ENCODE measurements around the gene ZSCAN26.
"Not testable (repeated sequence)": the region's sequence is repeated elsewhere in the genome, so short reads cannot be mapped to it uniquely, and the experiment has no call there.

ZSCAN26 gene

GRCh38 chr6:28281288-28282064 lies 14.5 kb downstream of the ZSCAN26 start, which contains the start of gene PGBD1:
PGBD1 (plus strand) TSS chr6:28281572; CDS start chr6:28283814, 2,242 bp downstream.
- peak; percentile 70 to 73 for DNase-seq
- Mint-ChIP-seq H3K27me3 (peaks cover 13% of the 10 kb centered on the region), H3K4me1 (peaks cover 16% of the 10 kb centered on the region), H3K4me3 (peak within 1 kb of the TSS; percentile 86 to 91), H3K9me3 (no peaks in the 10 kb centered on the region), H3K27ac (peak within 1 kb of the TSS in 1 of 2 donors; percentile 73)
- ATAC-seq = peak; percentile 97

DNA sequence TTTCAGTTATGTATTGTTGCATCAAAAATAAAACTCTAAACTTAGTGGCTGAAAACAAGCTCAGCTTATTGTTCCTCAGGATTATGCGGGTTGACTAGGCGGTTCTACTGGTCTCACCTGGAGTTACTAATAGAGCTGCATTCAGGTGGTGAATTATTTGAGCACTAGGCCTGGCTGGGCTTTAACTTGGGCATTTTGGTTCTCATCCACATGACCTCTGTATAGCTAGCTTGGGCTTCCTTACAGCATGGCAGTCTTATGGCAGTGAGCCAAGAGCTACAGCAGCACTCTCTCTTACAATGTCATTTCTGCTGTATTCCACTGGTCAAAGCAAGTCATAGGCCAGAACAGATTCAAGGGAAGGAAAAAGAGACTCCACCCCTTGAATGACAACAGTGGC lies 16.0 kb downstream of the ZSCAN26 start:
- ATAC-seq (no peak), DNase-seq (no peak)
- H3K4me1 Mint-ChIP-seq = peaks cover 16% of the 10 kb centered on the region
- H3K4me3 Mint-ChIP-seq = no peak overlapping the region
- no peaks in the 10 kb centered on the region for H3K9me3 Mint-ChIP-seq
- no peak overlapping the region for H3K27ac Mint-ChIP-seq
- peaks cover 13% of the 10 kb centered on the region for H3K27me3 Mint-ChIP-seq

DNA sequence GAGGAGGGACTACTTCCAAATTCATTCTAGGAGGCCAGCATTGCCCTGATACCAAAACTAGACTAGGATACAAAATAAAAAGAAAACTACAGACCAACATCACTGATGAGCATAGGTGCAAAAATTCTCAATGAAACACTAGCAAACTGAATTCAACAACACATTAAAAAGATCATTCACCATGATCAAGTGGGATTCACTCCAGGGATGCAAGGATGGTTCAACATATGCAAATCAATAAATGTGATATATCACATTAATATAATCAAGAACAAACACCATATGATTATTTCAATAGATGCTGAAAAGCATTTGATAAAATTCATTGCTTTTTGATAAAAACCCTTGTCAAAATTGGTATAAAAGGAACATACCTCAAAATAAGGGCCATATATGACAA lies 24.6 kb downstream of the ZSCAN26 start:
- Mint-ChIP-seq H3K4me1 (no peaks in the 10 kb centered on the region), H3K9me3 (no peaks in the 10 kb centered on the region), H3K27me3 (no peaks in the 10 kb centered on the region), H3K27ac (no peak overlapping the region), H3K4me3 (no peak overlapping the region)
- no peak for DNase-seq
- ATAC-seq = no peak

DNA sequence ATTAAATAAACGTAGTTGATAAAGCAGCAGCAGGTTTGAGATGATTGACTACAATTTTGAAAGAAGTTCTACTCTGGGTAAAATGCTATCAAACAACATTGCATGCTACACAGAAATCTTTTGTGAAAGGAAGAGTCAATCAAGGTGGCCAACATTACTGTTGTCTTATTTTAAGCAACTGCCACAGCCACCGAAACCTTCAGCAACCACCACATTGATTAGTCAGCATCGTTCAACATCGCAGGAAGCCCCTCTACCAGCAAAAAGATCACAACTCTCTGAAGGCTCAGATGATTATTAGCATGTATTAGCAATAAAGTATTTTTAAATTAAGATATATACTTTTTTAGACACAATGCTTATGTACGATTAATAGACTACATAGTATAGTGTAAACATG lies 28.4 kb downstream of the ZSCAN26 start:
- ATAC-seq (no peak), DNase-seq (no peak)
- H3K27ac Mint-ChIP-seq = no peak overlapping the region
- H3K4me3 Mint-ChIP-seq = no peak overlapping the region
- no peaks in the 10 kb centered on the region for H3K4me1 Mint-ChIP-seq
- no peaks in the 10 kb centered on the region for H3K27me3 Mint-ChIP-seq
- H3K9me3 Mint-ChIP-seq = no peaks in the 10 kb centered on the region

- no peaks in the 10 kb centered on the region for H3K9me3 Mint-ChIP-seq
- H3K27ac Mint-ChIP-seq = no peak overlapping the region
- H3K4me1 Mint-ChIP-seq = no peaks in the 10 kb centered on the region
These were observed 29.6 kb downstream of the ZSCAN26 start for GRCh38 chr6:28296520-28297060.

GRCh38 chr6:28303570-28303969 lies 36.6 kb downstream of the ZSCAN26 start:
- peak overlapping the region; percentile 29 to 39 for H3K4me3 Mint-ChIP-seq
- peaks cover 15% of the 10 kb centered on the region for H3K4me1 Mint-ChIP-seq

More at GRCh38 chr6:28296520-28297060, 29.6 kb downstream of the ZSCAN26 start:
- H3K4me3 Mint-ChIP-seq = no peak overlapping the region
- H3K27me3 Mint-ChIP-seq = no peaks in the 10 kb centered on the region
- no peak for DNase-seq
- no peak for ATAC-seq

DNA sequence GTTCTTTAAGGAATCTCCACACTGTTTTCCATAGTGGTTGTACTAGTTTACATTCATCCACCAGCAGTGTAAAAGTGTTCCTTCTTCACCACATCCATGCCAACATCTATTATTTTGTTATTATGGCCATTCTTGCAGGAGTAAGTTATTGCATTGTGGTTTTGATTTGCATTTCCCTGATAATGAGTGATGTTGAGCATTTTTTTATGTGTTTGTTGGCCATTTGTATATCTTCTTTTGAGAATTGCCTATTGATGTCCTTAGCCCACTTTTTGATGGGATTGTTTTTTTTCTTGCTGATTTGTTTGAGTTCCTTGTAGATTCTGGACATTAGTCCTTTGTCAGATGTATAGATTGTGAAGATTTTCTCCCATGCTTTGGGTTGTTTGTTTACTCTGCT lies 39.4 kb downstream of the ZSCAN26 start:
- H3K27ac Mint-ChIP-seq, DNase-seq, ATAC-seq, H3K4me3 Mint-ChIP-seq: not testable (repeated sequence)
- Mint-ChIP-seq H3K27me3 (peaks cover 34% of the 10 kb centered on the region), H3K4me1 (peaks cover 15% of the 10 kb centered on the region), H3K9me3 (peaks cover 23 to 24% of the 10 kb centered on the region in 2 donors)

More at GRCh38 chr6:28303570-28303969, 36.6 kb downstream of the ZSCAN26 start:
- Mint-ChIP-seq H3K27ac (peak overlapping the region in 1 of 2 donors; percentile 86), H3K9me3 (peaks cover 15 to 20% of the 10 kb centered on the region in 2 donors), H3K27me3 (peaks cover 6% of the 10 kb centered on the region)
- peak; percentile 55 for ATAC-seq
- no peak for DNase-seq

DNA sequence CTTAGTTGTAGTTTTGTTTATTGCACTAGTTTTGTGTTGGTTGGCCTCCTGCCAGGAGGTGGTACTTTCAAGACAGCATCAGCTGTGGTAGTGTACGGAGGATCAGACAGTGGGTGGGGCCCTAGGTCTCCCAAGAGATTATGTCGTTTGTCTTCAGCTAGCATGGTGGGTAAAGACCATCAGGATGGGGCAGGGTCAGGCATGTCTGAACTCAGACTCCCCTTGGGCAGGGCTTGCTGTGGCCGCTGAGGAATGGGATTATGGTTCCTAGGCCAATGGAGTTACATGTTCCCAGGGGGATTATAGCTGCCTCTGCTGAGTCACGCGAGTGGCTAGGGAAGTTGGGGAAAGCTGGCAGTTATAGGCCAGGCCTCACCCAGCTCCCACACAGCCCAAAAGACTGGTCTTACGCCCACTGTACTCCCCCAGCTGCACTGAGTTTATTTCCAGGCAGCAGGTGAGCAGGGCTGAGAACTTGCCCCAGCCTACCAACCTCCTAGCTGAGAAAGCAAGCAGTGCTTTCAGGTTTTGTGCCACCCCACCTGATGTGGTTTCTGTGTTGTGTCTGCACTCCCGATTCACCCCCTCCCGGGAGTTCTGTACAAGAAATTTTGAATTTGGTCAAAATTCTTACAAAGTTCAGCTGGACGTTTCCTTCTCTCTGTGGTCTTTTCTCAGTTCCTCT lies 44.3 kb downstream of the ZSCAN26 start:
- DNase-seq = no peak

DNA sequence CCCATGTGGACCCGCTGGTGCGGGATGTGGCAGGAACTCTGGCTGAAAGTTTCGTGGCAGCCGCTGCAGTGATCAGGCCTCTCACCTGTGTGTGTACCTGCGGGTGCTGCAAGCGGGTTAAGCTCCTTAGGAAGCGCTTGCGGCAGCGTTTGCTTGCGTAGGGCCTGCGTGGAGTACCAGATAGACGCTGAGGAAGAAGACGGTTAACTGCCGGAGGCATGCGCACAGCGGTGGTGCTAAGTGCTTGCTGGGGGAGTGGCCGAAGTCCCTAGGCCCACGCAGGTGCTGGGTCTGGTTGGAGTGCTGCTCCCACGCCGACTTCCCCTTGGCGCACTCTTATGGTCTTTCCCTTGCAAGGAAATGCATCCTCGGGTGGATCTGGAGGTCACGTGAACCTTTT lies 46.0 kb downstream of the ZSCAN26 start:
- no peak for DNase-seq
- Mint-ChIP-seq H3K27ac (no peak overlapping the region), H3K4me1 (no peaks in the 10 kb centered on the region), H3K9me3 (peaks cover 10 to 14% of the 10 kb centered on the region in 2 donors), H3K4me3 (no peak overlapping the region), H3K27me3 (peaks cover 46% of the 10 kb centered on the region)
- no peak for ATAC-seq

More for the DNA sequence above, 44.3 kb downstream of the ZSCAN26 start:
- Mint-ChIP-seq H3K4me1 (no peaks in the 10 kb centered on the region), H3K9me3 (peaks cover 19 to 20% of the 10 kb centered on the region in 2 donors), H3K27ac (no peak overlapping the region), H3K27me3 (peaks cover 46% of the 10 kb centered on the region), H3K4me3 (no peak overlapping the region)
- ATAC-seq = no peak

- DNase-seq (no peak), ATAC-seq (no peak)
- peaks cover 19% of the 10 kb centered on the region for H3K27me3 Mint-ChIP-seq
- H3K4me1 Mint-ChIP-seq = no peaks in the 10 kb centered on the region
- H3K4me3 Mint-ChIP-seq = no peak overlapping the region
- no peaks in the 10 kb centered on the region for H3K9me3 Mint-ChIP-seq
- H3K27ac Mint-ChIP-seq = no peak overlapping the region
These were observed 48.7 kb downstream of the ZSCAN26 start for GRCh38 chr6:28315628-28316027.

DNA sequence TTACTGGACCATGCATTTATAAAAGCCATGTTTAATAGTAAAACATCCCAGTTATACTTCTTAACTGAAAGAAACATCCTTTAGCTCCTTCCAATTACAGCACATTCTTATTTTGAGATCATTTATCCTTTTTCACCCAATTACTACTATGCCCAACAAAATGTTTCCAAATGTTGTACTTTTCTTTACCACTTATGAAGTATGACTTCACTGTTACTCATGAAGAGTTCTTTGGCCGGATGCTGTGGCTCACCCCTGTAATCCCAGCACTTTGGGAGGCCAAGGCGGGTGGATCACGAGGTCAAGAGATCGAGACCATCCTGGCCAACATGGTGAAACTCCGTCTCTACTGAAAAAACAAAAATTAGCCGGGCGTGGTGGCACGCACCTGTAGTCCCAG lies 50.9 kb downstream of the ZSCAN26 start:
- not testable (repeated sequence) for ATAC-seq, H3K27me3 Mint-ChIP-seq, H3K4me1 Mint-ChIP-seq, H3K4me3 Mint-ChIP-seq, H3K27ac Mint-ChIP-seq, H3K9me3 Mint-ChIP-seq, DNase-seq

DNA sequence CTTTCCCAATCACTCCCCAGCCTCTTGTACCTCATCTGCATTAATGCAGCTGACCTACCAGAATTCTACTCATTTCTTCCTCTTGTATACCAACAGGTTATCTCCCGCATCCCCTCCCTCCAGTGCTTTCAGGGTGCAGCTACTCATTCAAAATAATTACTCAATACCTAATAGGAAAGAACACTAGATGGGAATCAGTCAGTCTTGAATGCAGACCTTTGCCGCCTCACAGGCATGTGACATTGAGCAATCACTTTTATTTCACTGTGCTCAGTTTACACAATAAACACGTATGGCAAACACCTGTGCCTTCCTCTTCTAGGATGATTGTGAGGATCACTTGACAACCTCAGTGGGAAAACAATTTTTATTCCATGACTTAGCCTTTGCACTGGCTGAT lies 55.7 kb downstream of the ZSCAN26 start:
- ATAC-seq (no peak), DNase-seq (no peak)
- Mint-ChIP-seq H3K27ac (no peak overlapping the region), H3K4me1 (no peaks in the 10 kb centered on the region), H3K9me3 (peaks cover 24 to 44% of the 10 kb centered on the region in 2 donors), H3K4me3 (no peak overlapping the region), H3K27me3 (peaks cover 6% of the 10 kb centered on the region)

GRCh38 chr6:28323813-28324424 lies 57.0 kb downstream of the ZSCAN26 start:
- ATAC-seq (no peak), DNase-seq (no peak)
- Mint-ChIP-seq H3K4me1 (no peaks in the 10 kb centered on the region), H3K4me3 (no peak overlapping the region), H3K27ac (no peak overlapping the region), H3K9me3 (peaks cover 30 to 52% of the 10 kb centered on the region in 2 donors), H3K27me3 (peaks cover 6% of the 10 kb centered on the region)

- Mint-ChIP-seq H3K27ac (no peak overlapping the region), H3K4me1 (no peaks in the 10 kb centered on the region), H3K4me3 (no peak overlapping the region), H3K9me3 (peaks cover 35 to 57% of the 10 kb centered on the region in 2 donors), H3K27me3 (peaks cover 6% of the 10 kb centered on the region)
- no peak for ATAC-seq
- DNase-seq = no peak
These were observed 59.5 kb downstream of the ZSCAN26 start for GRCh38 chr6:28326371-28326948.

All from stimulated activated naive CD8-positive, alpha-beta T cell treated with anti-CD3 and anti-CD28 coated beads, Interleukin-15, amount 100 ng/mL, for 72 hours (primary cell).